NCI-H1417 treated with DMSO at 0.1 percent for 48 hours (cell line): Measurements from ENCODE around the gene LGR5.
"Not testable (repeated sequence)": the region's sequence is repeated elsewhere in the genome, so short reads cannot be mapped to it uniquely, and the experiment has no call there.

ENCODE experiments used
- DNase-seq: peaks from one replicate; lab custom pipeline; 2025; lab: John Stamatoyannopoulos, UW

Gene LGR5

GRCh38 chr12:71476513-71476912 is 36.9 kb downstream of the LGR5 start:
- no peak for DNase-seq

GRCh38 chr12:71477609-71478008 is 38.0 kb downstream of the LGR5 start:
- no peak for DNase-seq

GRCh38 chr12:71478270-71478669 is 38.7 kb downstream of the LGR5 start:
- no peak for DNase-seq

- DNase-seq, result no peak
Measured at GRCh38 chr12:71484272-71484905, 44.8 kb downstream of the LGR5 start.

- not testable (repeated sequence) for DNase-seq
Measured at GRCh38 chr12:71490844-71491243, 51.2 kb downstream of the LGR5 start.

GRCh38 chr12:71492604-71493003 is 53.0 kb downstream of the LGR5 start:
- DNase-seq, result no peak

- DNase-seq, result no peak
Measured at GRCh38 chr12:71499834-71500233, 60.2 kb downstream of the LGR5 start.

- DNase-seq, result peak; percentile 28
Measured at GRCh38 chr12:71503579-71504391, 64.2 kb downstream of the LGR5 start.

GRCh38 chr12:71504476-71504875 is 64.9 kb downstream of the LGR5 start:
- no peak for DNase-seq

GRCh38 chr12:71509705-71510104 is 70.1 kb downstream of the LGR5 start:
- no peak for DNase-seq

GRCh38 chr12:71517145-71517846 is 77.7 kb downstream of the LGR5 start:
- DNase-seq, result no peak

- no peak for DNase-seq
Measured at GRCh38 chr12:71521125-71521524, 81.5 kb downstream of the LGR5 start.

GRCh38 chr12:71524626-71525025 is 85.0 kb downstream of the LGR5 start:
- DNase-seq, result peak; percentile 51

GRCh38 chr12:71533703-71534102 is 94.1 kb downstream of the LGR5 start:
- DNase-seq, result no peak

- no peak for DNase-seq
Measured at GRCh38 chr12:71536279-71536938, 96.8 kb downstream of the LGR5 start.

- no peak for DNase-seq
Measured at GRCh38 chr12:71536939-71537622, 97.5 kb downstream of the LGR5 start.

- DNase-seq, result no peak
Measured at GRCh38 chr12:71538807-71539206, 99.2 kb downstream of the LGR5 start.

- DNase-seq, result no peak
Measured at GRCh38 chr12:71541583-71541982, 102.0 kb downstream of the LGR5 start.

GRCh38 chr12:71546322-71546861 is 106.8 kb downstream of the LGR5 start:
- DNase-seq, result no peak

GRCh38 chr12:71548893-71549292 is 109.3 kb downstream of the LGR5 start:
- no peak for DNase-seq

GRCh38 chr12:71551529-71551928 is 111.9 kb downstream of the LGR5 start:
- no peak for DNase-seq
